Vagina (tissue), 2 donors: ENCODE measurements around the gene TRIM24.
"Not testable (repeated sequence)": the region's sequence is repeated elsewhere in the genome, so short reads cannot be mapped to it uniquely, and the experiment has no call there.

ENCODE experiments used
- POLR2A ChIP-seq, 2 donors: fragments of 450-650 bp; IDR thresholded peaks; one replicate each; pipeline ENCODE4 v1.6.1; 2017; ENCODE audit warnings: antibody characterized with exemption in 2 of 2, mild to moderate bottlenecking in 2 of 2, moderate library complexity in 2 of 2
- TF ChIP-seq, protein P1 (sequence below), 3 experiments: fragments of 450-650 bp in 2 of 3; fragments of 200-600 bp in 1 of 3; sonication (generic) in 1 of 3; IDR thresholded peaks; one replicate each; pipeline ENCODE4 v1.5.1; 2017 to 2019; ENCODE audit warnings: antibody characterized with exemption in 3 of 3, mild to moderate bottlenecking in 2 of 3, moderate library complexity in 2 of 3

DNA sequence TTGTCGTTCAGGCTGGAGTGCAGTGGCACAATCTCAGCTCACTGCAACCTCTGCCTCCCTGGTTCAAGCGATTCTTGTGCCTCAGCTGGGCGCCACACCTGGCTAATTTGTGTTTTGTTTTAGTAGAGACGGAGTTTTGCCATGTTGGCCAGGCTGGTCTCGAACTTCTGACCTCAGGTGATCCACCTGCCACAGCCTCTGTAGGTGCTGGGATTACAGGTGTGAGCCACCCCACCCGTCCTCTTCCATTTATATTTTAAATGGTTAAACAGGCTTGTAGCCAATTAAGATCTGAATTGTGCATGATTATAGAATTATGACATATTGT is 3.2 kb downstream of the TRIM24 start:
- TF ChIP-seq, protein P1, sequence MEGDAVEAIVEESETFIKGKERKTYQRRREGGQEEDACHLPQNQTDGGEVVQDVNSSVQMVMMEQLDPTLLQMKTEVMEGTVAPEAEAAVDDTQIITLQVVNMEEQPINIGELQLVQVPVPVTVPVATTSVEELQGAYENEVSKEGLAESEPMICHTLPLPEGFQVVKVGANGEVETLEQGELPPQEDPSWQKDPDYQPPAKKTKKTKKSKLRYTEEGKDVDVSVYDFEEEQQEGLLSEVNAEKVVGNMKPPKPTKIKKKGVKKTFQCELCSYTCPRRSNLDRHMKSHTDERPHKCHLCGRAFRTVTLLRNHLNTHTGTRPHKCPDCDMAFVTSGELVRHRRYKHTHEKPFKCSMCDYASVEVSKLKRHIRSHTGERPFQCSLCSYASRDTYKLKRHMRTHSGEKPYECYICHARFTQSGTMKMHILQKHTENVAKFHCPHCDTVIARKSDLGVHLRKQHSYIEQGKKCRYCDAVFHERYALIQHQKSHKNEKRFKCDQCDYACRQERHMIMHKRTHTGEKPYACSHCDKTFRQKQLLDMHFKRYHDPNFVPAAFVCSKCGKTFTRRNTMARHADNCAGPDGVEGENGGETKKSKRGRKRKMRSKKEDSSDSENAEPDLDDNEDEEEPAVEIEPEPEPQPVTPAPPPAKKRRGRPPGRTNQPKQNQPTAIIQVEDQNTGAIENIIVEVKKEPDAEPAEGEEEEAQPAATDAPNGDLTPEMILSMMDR (IDR thresholded peaks at IDR 0.05), result not testable (repeated sequence)
- not testable (repeated sequence) for TF ChIP-seq POLR2A (IDR thresholded peaks at IDR 0.05)
